ENCODE data around the gene PAM16.

GRCh38 chr16:4356820-4357219 is 5.7 kb upstream of the PAM16 start:
- TF ChIP-seq, protein P1, sequence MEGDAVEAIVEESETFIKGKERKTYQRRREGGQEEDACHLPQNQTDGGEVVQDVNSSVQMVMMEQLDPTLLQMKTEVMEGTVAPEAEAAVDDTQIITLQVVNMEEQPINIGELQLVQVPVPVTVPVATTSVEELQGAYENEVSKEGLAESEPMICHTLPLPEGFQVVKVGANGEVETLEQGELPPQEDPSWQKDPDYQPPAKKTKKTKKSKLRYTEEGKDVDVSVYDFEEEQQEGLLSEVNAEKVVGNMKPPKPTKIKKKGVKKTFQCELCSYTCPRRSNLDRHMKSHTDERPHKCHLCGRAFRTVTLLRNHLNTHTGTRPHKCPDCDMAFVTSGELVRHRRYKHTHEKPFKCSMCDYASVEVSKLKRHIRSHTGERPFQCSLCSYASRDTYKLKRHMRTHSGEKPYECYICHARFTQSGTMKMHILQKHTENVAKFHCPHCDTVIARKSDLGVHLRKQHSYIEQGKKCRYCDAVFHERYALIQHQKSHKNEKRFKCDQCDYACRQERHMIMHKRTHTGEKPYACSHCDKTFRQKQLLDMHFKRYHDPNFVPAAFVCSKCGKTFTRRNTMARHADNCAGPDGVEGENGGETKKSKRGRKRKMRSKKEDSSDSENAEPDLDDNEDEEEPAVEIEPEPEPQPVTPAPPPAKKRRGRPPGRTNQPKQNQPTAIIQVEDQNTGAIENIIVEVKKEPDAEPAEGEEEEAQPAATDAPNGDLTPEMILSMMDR (IDR thresholded peaks at IDR 0.05): no peak
- TF ChIP-seq POLR2AphosphoS5 (IDR thresholded peaks at IDR 0.05; ENCODE audit: low read depth, low read length) (no peak), TCF7L2 (IDR thresholded peaks at IDR 0.05; ENCODE audit: low read depth, low read length) (no peak)
- TF ChIP-seq, protein P2, sequence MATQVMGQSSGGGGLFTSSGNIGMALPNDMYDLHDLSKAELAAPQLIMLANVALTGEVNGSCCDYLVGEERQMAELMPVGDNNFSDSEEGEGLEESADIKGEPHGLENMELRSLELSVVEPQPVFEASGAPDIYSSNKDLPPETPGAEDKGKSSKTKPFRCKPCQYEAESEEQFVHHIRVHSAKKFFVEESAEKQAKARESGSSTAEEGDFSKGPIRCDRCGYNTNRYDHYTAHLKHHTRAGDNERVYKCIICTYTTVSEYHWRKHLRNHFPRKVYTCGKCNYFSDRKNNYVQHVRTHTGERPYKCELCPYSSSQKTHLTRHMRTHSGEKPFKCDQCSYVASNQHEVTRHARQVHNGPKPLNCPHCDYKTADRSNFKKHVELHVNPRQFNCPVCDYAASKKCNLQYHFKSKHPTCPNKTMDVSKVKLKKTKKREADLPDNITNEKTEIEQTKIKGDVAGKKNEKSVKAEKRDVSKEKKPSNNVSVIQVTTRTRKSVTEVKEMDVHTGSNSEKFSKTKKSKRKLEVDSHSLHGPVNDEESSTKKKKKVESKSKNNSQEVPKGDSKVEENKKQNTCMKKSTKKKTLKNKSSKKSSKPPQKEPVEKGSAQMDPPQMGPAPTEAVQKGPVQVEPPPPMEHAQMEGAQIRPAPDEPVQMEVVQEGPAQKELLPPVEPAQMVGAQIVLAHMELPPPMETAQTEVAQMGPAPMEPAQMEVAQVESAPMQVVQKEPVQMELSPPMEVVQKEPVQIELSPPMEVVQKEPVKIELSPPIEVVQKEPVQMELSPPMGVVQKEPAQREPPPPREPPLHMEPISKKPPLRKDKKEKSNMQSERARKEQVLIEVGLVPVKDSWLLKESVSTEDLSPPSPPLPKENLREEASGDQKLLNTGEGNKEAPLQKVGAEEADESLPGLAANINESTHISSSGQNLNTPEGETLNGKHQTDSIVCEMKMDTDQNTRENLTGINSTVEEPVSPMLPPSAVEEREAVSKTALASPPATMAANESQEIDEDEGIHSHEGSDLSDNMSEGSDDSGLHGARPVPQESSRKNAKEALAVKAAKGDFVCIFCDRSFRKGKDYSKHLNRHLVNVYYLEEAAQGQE (IDR thresholded peaks at IDR 0.05; ENCODE audit: insufficient read depth in 1 of 2, low read depth in 2 of 2, low read length in 1 of 2): no peak

All from Panc1 (cell line).